B cell (primary cell): ENCODE data around the gene RNF19B. TPM values are rescaled to one million over a fixed set of nuclear protein-coding genes. Genes with fewer than 3 reads are reported as not detected.

ENCODE experiments used
- ATAC-seq: fragments of 200-7000 bp; cut with Tn5 transposase; one replicate; pipeline ENCODE4 v1.10.0; 2021; ENCODE audit warnings: low read depth, mild to moderate bottlenecking, moderate number of reproducible peaks, moderate library complexity
- CTCF ChIA-PET: fragments of 350-600 bp; sonication (Branson Sonifier 250); formaldehyde crosslinking; loops from one replicate; lab custom pipeline; 2021; ENCODE audit warnings: antibody characterized with exemption, inconsistent platforms; lab: Charles Lee
- POLR2A ChIA-PET: fragments of 350-600 bp; sonication (Branson Sonifier 250); formaldehyde crosslinking; loops from one replicate; lab custom pipeline; 2021; ENCODE audit warnings: antibody characterized with exemption; lab: Charles Lee
- DNase-seq: peaks from one replicate; pipeline ENCODE4 v3.0.0; 2013
- H2AFZ ChIP-seq: 2 replicates; pipeline ENCODE4 v1.6.1; 2012; ENCODE audit warnings: mild to moderate bottlenecking, low read depth, low read length; ENCODE audit not compliant: insufficient read depth, poor library complexity, severe bottlenecking
- H3K27ac ChIP-seq, 2 donors: 1 replicate in 1 of 2; 2 replicates in 1 of 2; pipeline ENCODE4 v1.5.1; 2012 to 2013; ENCODE audit warnings: low read length in 2 of 2, mild to moderate bottlenecking in 2 of 2, moderate library complexity in 1 of 2
- H3K27me3 ChIP-seq, 4 experiments: fragments of 200-600 bp in 1 of 4; sonication (generic) in 1 of 4; replicated peaks in 1 of 4; 1 replicate in 2 of 4; 2 replicates in 2 of 4; pipeline versions ENCODE4 v1.6.1 to v1.7.0; 2013 to 2016; ENCODE audit warnings: low read length in 3 of 4, mild to moderate bottlenecking in 2 of 4, mixed read lengths in 1 of 4, moderate library complexity in 1 of 4; ENCODE audit not compliant: insufficient read depth in 4 of 4, control insufficient read depth in 3 of 4; ENCODE audit errors: control extremely low read depth in 1 of 4
- H3K36me3 ChIP-seq, 2 experiments: replicated peaks in 1 of 2; 1 replicate in 1 of 2; 2 replicates in 1 of 2; pipeline versions ENCODE4 v1.6.1 to v1.7.1; 2013; ENCODE audit warnings: low read length in 1 of 2; ENCODE audit not compliant: insufficient read depth in 2 of 2, control insufficient read depth in 1 of 2; ENCODE audit errors: control extremely low read depth in 1 of 2, extremely low read depth in 1 of 2
- H3K4me1 ChIP-seq, 2 donors: fragments of 200-600 bp in 1 of 2; sonication (generic) in 1 of 2; 1 replicate in 1 of 2; 2 replicates in 1 of 2; pipeline versions ENCODE4 v1.5.1 to v1.6.1; 2013 to 2017; ENCODE audit warnings: low read length in 2 of 2; ENCODE audit not compliant: control insufficient read depth in 2 of 2, insufficient read depth in 2 of 2
- H3K4me2 ChIP-seq: replicated peaks from 2 replicates; pipeline ENCODE3; 2012; ENCODE audit warnings: mild to moderate bottlenecking, low read depth, low read length; ENCODE audit not compliant: poor library complexity, severe bottlenecking
- H3K4me3 ChIP-seq, 5 experiments: fragments of 200-600 bp in 1 of 5; sonication (generic) in 1 of 5; 1 replicate in 3 of 5; 2 replicates in 2 of 5; pipeline versions ENCODE4 v1.5.1 to v1.7.0; 2011 to 2016; ENCODE audit warnings: low read length in 4 of 5, mild to moderate bottlenecking in 4 of 5, low read depth in 2 of 5, control low read depth in 1 of 5, moderate library complexity in 1 of 5; ENCODE audit not compliant: insufficient read depth in 1 of 5; ENCODE audit errors: control extremely low read depth in 1 of 5, extremely low read depth in 1 of 5
- H3K79me2 ChIP-seq: fragments of 200-600 bp; sonication (generic); one replicate; pipeline ENCODE4 v1.6.0; 2016; ENCODE audit warnings: low read length; ENCODE audit not compliant: control insufficient read depth, insufficient read depth
- H3K9ac ChIP-seq: fragments of 200-600 bp; sonication (generic); 2 replicates; pipeline ENCODE4 v1.6.1; 2017; ENCODE audit warnings: mild to moderate bottlenecking, low read length, moderate library complexity
- H3K9me3 ChIP-seq, 3 donors: one replicate each; pipeline versions ENCODE4 v1.6.1 to v1.7.1; 2013; ENCODE audit warnings: low read length in 2 of 3; ENCODE audit not compliant: control insufficient read depth in 2 of 3, insufficient read depth in 1 of 3; ENCODE audit errors: control extremely low read depth in 1 of 3
- H4K20me1 ChIP-seq: 2 replicates; pipeline ENCODE4 v1.6.0; 2012; ENCODE audit warnings: mild to moderate bottlenecking, low read length; ENCODE audit not compliant: insufficient read depth, control insufficient read depth, poor library complexity, severe bottlenecking
- H3K27ac Mint-ChIP-seq: one replicate; pipeline ENCODE4 v1.8.0; 2021; ENCODE audit warnings: mixed read lengths
- H3K27me3 Mint-ChIP-seq: one replicate; pipeline ENCODE4 v1.8.0; 2021; ENCODE audit warnings: mixed read lengths
- H3K4me1 Mint-ChIP-seq: one replicate; pipeline ENCODE4 v1.8.0; 2021; ENCODE audit warnings: mixed read lengths
- H3K4me3 Mint-ChIP-seq: one replicate; pipeline ENCODE4 v1.8.0; 2021; ENCODE audit warnings: mixed read lengths
- H3K9me3 Mint-ChIP-seq: one replicate; pipeline ENCODE4 v1.8.0; 2022; ENCODE audit warnings: mixed read lengths; ENCODE audit not compliant: insufficient read depth
- EZH2 ChIP-seq: IDR thresholded peaks from 2 replicates; pipeline ENCODE4 v1.6.1; 2012; ENCODE audit warnings: borderline replicate concordance, low read depth, mild to moderate bottlenecking, moderate library complexity, low read length; ENCODE audit not compliant: insufficient read depth, poor library complexity, severe bottlenecking
- WGBS: methylation state at CpG from one replicate; pipeline ENCODE4 v1.1.5; 2013; ENCODE audit warnings: missing lambda C conversion rate; ENCODE audit not compliant: insufficient coverage; 5-methylcytosine and 5-hydroxymethylcytosine counted together
- intact Hi-C: fragments of 100-400 bp; cut with micrococcal nuclease; formaldehyde crosslinking; loops from one replicate; pipeline ENCODE4 v1.10.0; 2022
- polyA plus RNA-seq: library from polyadenylated mRNA; depleted of rRNA; stranded (reverse); fragments of >200 nt; gene quantifications from 2 replicates; pipeline ENCODE4 v1.2.3, GENCODE V29; 2012
- total RNA-seq, 2 donors: library from RNA; stranded (reverse); fragments of 120-200 nt in 1 of 2; gene quantifications; 1 replicate in 1 of 2; 2 replicates in 1 of 2; pipeline versions ENCODE4 v1.2.3 to v1.2.4, GENCODE V29; 2013 to 2022
- TF ChIP-seq, protein P1 (sequence below): fragments of 200-600 bp; IDR thresholded peaks from one replicate; pipeline ENCODE4 v1.8.0; 2022; ENCODE audit warnings: antibody characterized with exemption, mild to moderate bottlenecking

The RNF19B gene
- total and polyA plus RNA-seq, 2 donors (not counting 1 experiment from before 2014, with no cell fraction given): 29.9 to 40.3 TPM

DNA sequence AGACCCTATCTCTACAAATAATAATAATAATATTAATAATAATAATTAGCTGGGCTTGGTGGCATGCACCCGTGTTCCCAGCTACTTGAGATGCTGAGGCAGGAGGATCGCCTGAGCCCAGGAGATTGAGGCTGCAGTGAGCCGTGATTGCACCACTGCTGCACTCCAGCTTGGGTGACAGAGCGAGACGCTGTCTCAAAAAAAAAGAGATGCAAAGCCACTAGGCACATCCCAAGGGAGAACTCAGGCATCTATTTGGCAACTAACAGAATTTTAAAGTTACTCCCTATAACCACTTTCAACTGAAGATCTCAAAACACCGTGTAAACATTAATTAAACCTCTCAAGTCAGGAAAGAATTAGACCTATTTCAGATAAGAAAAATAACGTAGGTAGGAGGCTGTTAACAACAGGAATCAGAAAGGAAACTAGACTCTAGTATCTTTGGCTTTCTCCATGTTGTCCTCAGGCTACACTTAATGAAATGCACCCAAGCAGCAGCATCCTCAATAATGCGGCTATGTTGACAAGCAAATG is 3.7 kb downstream of the RNF19B start:
- Histone ChIP-seq H3K27ac (peak overlapping the region in 1 of 2 donors; percentile 46), H3K36me3 (no peaks in the 10 kb centered on the region), H3K79me2 (peaks cover 79% of the 10 kb centered on the region), H3K4me2 (peak overlapping the region; percentile 59), H3K9ac (peak overlapping the region; percentile 38), H4K20me1 (peaks cover 25% of the 10 kb centered on the region), H3K9me3 (peaks cover 0 to 4% (median 0%) of the 10 kb centered on the region in 3 donors), H3K4me3 (no peak overlapping the region), H3K4me1 (peaks cover 44 to 50% of the 10 kb centered on the region in 2 donors), H3K27me3 (no peaks in the 10 kb centered on the region), H2AFZ (no peak overlapping the region)
- peak overlapping the region; percentile 68 for H3K4me3 Mint-ChIP-seq
- intact Hi-C loops: loop anchor here (5.0 kb wide), 3 partner anchors 144 to 309 kb away; partner anchors contain the start of genes RBBP4, S100PBP, TRIM62 and YARS1
- TF ChIP-seq, protein P1, sequence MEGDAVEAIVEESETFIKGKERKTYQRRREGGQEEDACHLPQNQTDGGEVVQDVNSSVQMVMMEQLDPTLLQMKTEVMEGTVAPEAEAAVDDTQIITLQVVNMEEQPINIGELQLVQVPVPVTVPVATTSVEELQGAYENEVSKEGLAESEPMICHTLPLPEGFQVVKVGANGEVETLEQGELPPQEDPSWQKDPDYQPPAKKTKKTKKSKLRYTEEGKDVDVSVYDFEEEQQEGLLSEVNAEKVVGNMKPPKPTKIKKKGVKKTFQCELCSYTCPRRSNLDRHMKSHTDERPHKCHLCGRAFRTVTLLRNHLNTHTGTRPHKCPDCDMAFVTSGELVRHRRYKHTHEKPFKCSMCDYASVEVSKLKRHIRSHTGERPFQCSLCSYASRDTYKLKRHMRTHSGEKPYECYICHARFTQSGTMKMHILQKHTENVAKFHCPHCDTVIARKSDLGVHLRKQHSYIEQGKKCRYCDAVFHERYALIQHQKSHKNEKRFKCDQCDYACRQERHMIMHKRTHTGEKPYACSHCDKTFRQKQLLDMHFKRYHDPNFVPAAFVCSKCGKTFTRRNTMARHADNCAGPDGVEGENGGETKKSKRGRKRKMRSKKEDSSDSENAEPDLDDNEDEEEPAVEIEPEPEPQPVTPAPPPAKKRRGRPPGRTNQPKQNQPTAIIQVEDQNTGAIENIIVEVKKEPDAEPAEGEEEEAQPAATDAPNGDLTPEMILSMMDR: no peak
- TF ChIP-seq EZH2: no peak
- peak overlapping the region; percentile 47 for H3K27ac Mint-ChIP-seq
- 3% methylated on average over 5 of the region's 8 CpGs for WGBS
- H3K9me3 Mint-ChIP-seq: no peaks in the 10 kb centered on the region
- no peaks in the 10 kb centered on the region for H3K27me3 Mint-ChIP-seq
- ChIA-PET POLR2A (interaction anchor here (0.6 to 0.8 kb wide), 2 partner anchors 24 to 85 kb away, joined by 3 read pairs; no protein-coding TSS in a partner anchor), CTCF (interaction anchor here (0.8 to 1.4 kb wide), 4 partner anchors 27 to 37 kb away, joined by 3 to 5 read pairs (median 3); no protein-coding TSS in a partner anchor)
- no peak for ATAC-seq
- peak; percentile 37 for DNase-seq
- H3K4me1 Mint-ChIP-seq: peaks cover 65% of the 10 kb centered on the region

DNA sequence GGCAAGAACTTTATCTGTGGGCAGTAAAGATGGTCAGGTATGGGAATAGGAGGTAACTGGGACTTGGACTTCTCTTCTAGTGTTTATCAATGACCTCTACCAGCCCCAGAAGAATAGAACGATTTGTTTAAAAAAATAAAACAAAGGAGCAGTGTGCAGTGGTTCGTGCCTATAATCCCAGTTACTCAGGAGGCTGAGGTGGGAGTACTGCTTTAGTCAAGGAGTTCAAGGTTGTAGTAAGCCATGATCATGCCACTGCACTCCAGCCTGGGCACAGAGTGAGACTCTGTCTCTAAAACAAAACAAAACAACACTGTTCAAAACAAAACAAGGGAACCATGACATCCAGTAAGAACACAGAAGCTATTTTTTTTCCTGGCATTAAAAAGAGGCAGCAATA is 4.3 kb downstream of the RNF19B start:
- H3K27ac ChIP-seq: no peak overlapping the region
- no peaks in the 10 kb centered on the region for H3K36me3 ChIP-seq
- H3K4me1 ChIP-seq: peaks cover 44 to 51% of the 10 kb centered on the region in 2 donors
- no peaks in the 10 kb centered on the region for H3K27me3 Mint-ChIP-seq
- no peak overlapping the region for H2AFZ ChIP-seq
- H3K27me3 ChIP-seq: no peaks in the 10 kb centered on the region
- peaks cover 68% of the 10 kb centered on the region for H3K4me1 Mint-ChIP-seq
- DNase-seq (no peak), ATAC-seq (no peak)
- peak overlapping the region; percentile 59 for H3K4me2 ChIP-seq
- ChIA-PET CTCF (interaction anchor here (0.9 to 1.4 kb wide), 3 partner anchors 27 to 38 kb away, joined by 3 to 5 read pairs (median 3); no protein-coding TSS in a partner anchor), POLR2A (interaction anchor here (0.6 to 0.8 kb wide), 2 partner anchors 25 to 84 kb away, joined by 3 read pairs; no protein-coding TSS in a partner anchor)
- TF ChIP-seq, protein P1: no peak
- no peak for TF ChIP-seq EZH2
- peaks cover 84% of the 10 kb centered on the region for H3K79me2 ChIP-seq
- peak overlapping the region; percentile 70 for H3K27ac Mint-ChIP-seq
- peaks cover 30% of the 10 kb centered on the region for H4K20me1 ChIP-seq
- no CpG with 5 or more reads among the region's 2 CpGs for WGBS
- no peaks in the 10 kb centered on the region for H3K9me3 Mint-ChIP-seq
- no peak overlapping the region for H3K4me3 ChIP-seq
- no peak overlapping the region for H3K9ac ChIP-seq
- intact Hi-C loops: loop anchor here (5.0 kb wide), 3 partner anchors 143 to 308 kb away; partner anchors contain the start of genes RBBP4, S100PBP, TRIM62 and YARS1
- peak overlapping the region; percentile 72 for H3K4me3 Mint-ChIP-seq
- no peaks in the 10 kb centered on the region for H3K9me3 ChIP-seq
